DND-41 (cell line): ENCODE data around the gene POLDIP3.

ENCODE experiments used
- ATAC-seq: fragments of 200-7000 bp; cut with Tn5 transposase; 3 replicates; pipeline ENCODE4 v1.9.1; 2021; ENCODE audit warnings: low read depth; ENCODE audit not compliant: insufficient read depth
- DNase-seq: peaks from one replicate; pipeline ENCODE4 v3.0.0-alpha.2; 2020
- H2AFZ ChIP-seq: 2 replicates; pipeline ENCODE4 v1.6.0; 2012; ENCODE audit warnings: low read depth, low read length
- H3K27ac ChIP-seq: 2 replicates; pipeline ENCODE4 v1.5.1; 2012; ENCODE audit warnings: low read length, inconsistent platforms
- H3K27me3 ChIP-seq: fragments of 200-600 bp; sonication (generic); 2 replicates; pipeline ENCODE4 v1.6.0; 2012; ENCODE audit warnings: low read length, mild to moderate bottlenecking, inconsistent platforms; ENCODE audit not compliant: insufficient read depth, poor library complexity
- H3K36me3 ChIP-seq: 2 replicates; pipeline ENCODE4 v1.5.1; 2012; ENCODE audit warnings: low read length, inconsistent platforms; ENCODE audit not compliant: insufficient read depth
- H3K4me1 ChIP-seq: 2 replicates; pipeline ENCODE4 v1.5.1; 2012; ENCODE audit warnings: mild to moderate bottlenecking, low read length; ENCODE audit not compliant: insufficient read depth
- H3K4me2 ChIP-seq: 2 replicates; pipeline ENCODE4 v1.6.0; 2012; ENCODE audit warnings: mild to moderate bottlenecking, moderate library complexity, low read length, inconsistent platforms; ENCODE audit not compliant: insufficient read depth
- H3K4me3 ChIP-seq, 2 experiments: fragments of 200-600 bp in 1 of 2; shearing (Covaris generic) in 1 of 2; 2 replicates each; pipeline ENCODE4 v1.5.1; 2012 to 2016; ENCODE audit warnings: inconsistent platforms in 2 of 2, low read length in 2 of 2, mild to moderate bottlenecking in 2 of 2, low read depth in 1 of 2, moderate library complexity in 1 of 2
- H3K79me2 ChIP-seq: 2 replicates; pipeline ENCODE4 v1.6.0; 2012; ENCODE audit warnings: low read length, inconsistent platforms; ENCODE audit not compliant: insufficient read depth
- H3K9ac ChIP-seq: 2 replicates; pipeline ENCODE4 v1.6.0; 2012; ENCODE audit warnings: low read depth, mild to moderate bottlenecking, inconsistent platforms, low read length, moderate library complexity
- H3K9me3 ChIP-seq: 2 replicates; pipeline ENCODE4 v1.5.1; 2012; ENCODE audit warnings: low read length, moderate library complexity, mild to moderate bottlenecking, inconsistent platforms; ENCODE audit not compliant: insufficient read depth, severe bottlenecking
- H4K20me1 ChIP-seq: 2 replicates; pipeline ENCODE4 v1.6.0; 2012; ENCODE audit warnings: low read length; ENCODE audit not compliant: insufficient read depth
- EZH2 ChIP-seq: IDR thresholded peaks from 3 replicates; pipeline ENCODE4 v1.6.1; 2012; ENCODE audit warnings: borderline replicate concordance, low read depth, mild to moderate bottlenecking, moderate library complexity, low read length, inconsistent platforms; ENCODE audit not compliant: severe bottlenecking
- TF ChIP-seq, protein P1 (sequence below): IDR thresholded peaks from 2 replicates; pipeline ENCODE4 v1.5.1; 2012; ENCODE audit warnings: borderline replicate concordance, low read length, moderate library complexity, mild to moderate bottlenecking; ENCODE audit not compliant: poor library complexity, severe bottlenecking; ENCODE audit errors: extremely low read depth

The POLDIP3 gene

GRCh38 chr22:42626951-42627625, 12.4 kb upstream of the POLDIP3 start:
- Histone ChIP-seq H3K36me3 (peaks cover 88% of the 10 kb centered on the region), H3K9ac (no peak overlapping the region), H3K9me3 (no peaks in the 10 kb centered on the region), H3K27me3 (no peaks in the 10 kb centered on the region), H3K4me1 (no peaks in the 10 kb centered on the region), H3K4me2 (no peak overlapping the region), H3K27ac (no peak overlapping the region), H2AFZ (no peak overlapping the region), H3K79me2 (no peaks in the 10 kb centered on the region), H4K20me1 (peaks cover 18% of the 10 kb centered on the region), H3K4me3 (no peak overlapping the region)
- DNase-seq (no peak), ATAC-seq (no peak)
- TF ChIP-seq, protein P1, sequence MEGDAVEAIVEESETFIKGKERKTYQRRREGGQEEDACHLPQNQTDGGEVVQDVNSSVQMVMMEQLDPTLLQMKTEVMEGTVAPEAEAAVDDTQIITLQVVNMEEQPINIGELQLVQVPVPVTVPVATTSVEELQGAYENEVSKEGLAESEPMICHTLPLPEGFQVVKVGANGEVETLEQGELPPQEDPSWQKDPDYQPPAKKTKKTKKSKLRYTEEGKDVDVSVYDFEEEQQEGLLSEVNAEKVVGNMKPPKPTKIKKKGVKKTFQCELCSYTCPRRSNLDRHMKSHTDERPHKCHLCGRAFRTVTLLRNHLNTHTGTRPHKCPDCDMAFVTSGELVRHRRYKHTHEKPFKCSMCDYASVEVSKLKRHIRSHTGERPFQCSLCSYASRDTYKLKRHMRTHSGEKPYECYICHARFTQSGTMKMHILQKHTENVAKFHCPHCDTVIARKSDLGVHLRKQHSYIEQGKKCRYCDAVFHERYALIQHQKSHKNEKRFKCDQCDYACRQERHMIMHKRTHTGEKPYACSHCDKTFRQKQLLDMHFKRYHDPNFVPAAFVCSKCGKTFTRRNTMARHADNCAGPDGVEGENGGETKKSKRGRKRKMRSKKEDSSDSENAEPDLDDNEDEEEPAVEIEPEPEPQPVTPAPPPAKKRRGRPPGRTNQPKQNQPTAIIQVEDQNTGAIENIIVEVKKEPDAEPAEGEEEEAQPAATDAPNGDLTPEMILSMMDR, result no peak
- no peak for TF ChIP-seq EZH2

DNA sequence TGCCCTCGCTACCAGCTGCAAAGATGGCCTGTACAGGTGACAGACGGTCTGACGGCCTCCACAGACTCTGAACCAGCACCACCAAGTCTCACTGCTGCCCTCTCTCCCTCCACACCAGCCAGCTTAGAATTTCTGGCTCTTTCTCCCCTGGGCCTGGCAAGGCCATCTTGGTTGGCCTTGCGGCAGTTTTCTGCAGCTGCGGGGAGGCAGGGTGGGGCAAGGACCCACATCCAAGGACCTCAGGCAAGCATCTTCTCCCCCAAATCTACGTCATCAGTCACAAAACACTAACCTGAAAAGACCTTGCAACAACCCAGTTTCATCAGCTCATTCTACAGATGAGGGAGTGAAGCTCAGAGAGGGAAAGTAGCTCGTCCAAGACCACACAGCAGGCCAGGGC, 11.7 kb upstream of the POLDIP3 start:
- no peak overlapping the region for H3K9ac ChIP-seq
- H3K4me2 ChIP-seq, result no peak overlapping the region
- no peak for TF ChIP-seq EZH2
- TF ChIP-seq, protein P1, result no peak
- ATAC-seq (no peak), DNase-seq (no peak)
- H3K9me3 ChIP-seq, result no peaks in the 10 kb centered on the region
- 0 out of 2 replicates have a peak overlapping the region, but pooled peaks have one; percentile 13 for H3K27ac ChIP-seq
- peaks cover 82% of the 10 kb centered on the region for H3K36me3 ChIP-seq
- H3K27me3 ChIP-seq, result no peaks in the 10 kb centered on the region
- no peak overlapping the region for H3K4me3 ChIP-seq
- no peaks in the 10 kb centered on the region for H3K4me1 ChIP-seq
- H3K79me2 ChIP-seq, result no peaks in the 10 kb centered on the region
- H4K20me1 ChIP-seq, result peaks cover 15% of the 10 kb centered on the region
- no peak overlapping the region for H2AFZ ChIP-seq

DNA sequence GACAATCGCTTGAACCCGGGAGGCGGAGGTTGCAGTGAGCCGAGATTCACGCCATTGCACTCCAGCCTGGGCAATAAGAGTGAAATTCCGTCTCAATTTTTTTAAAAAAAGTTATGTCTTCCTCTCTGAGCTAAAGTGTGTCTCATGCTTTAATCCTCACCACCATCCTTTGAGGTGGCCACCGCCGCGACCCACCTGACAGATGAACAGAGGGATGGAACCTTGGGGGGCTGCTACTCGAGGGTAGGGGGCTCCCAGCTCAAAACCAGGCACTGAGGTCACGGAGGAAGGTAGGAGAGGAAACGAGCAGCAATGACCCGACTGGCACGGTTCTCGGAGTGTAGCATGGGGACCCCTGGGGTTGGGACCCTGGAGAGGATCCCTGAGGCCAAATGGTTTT, 10.7 kb upstream of the POLDIP3 start:
- no peaks in the 10 kb centered on the region for H3K4me1 ChIP-seq

More for the DNA sequence above, 10.7 kb upstream of the POLDIP3 start:
- H3K4me3 ChIP-seq, result no peak overlapping the region
- H4K20me1 ChIP-seq, result 0 out of 2 replicates have a peak, but pooled peaks cover 11% of the 10 kb centered on the region
- no peaks in the 10 kb centered on the region for H3K79me2 ChIP-seq
- no peaks in the 10 kb centered on the region for H3K9me3 ChIP-seq
- H3K27me3 ChIP-seq, result no peaks in the 10 kb centered on the region
- H3K36me3 ChIP-seq, result peaks cover 76% of the 10 kb centered on the region
- no peak for TF ChIP-seq EZH2
- TF ChIP-seq, protein P1, result no peak
- no peak overlapping the region for H3K4me2 ChIP-seq
- no peak for ATAC-seq
- H3K9ac ChIP-seq, result no peak overlapping the region
- DNase-seq, result no peak
- no peak overlapping the region for H3K27ac ChIP-seq
- H2AFZ ChIP-seq, result no peak overlapping the region
